GM20431 (cell line): ENCODE results near the gene SMIM10L2A.
"Not testable (repeated sequence)": the region's sequence is repeated elsewhere in the genome, so short reads cannot be mapped to it uniquely, and the experiment has no call there.

Source experiments
- in situ Hi-C: fragments of 300-500 bp; cut with MseI, MboI; formaldehyde crosslinking; loops from one replicate; pipeline ENCODE4 v1.15.0; 2020; ENCODE audit warnings: low sequenced_read_pairs; ENCODE audit not compliant: unreplicated experiment

SMIM10L2A gene

DNA sequence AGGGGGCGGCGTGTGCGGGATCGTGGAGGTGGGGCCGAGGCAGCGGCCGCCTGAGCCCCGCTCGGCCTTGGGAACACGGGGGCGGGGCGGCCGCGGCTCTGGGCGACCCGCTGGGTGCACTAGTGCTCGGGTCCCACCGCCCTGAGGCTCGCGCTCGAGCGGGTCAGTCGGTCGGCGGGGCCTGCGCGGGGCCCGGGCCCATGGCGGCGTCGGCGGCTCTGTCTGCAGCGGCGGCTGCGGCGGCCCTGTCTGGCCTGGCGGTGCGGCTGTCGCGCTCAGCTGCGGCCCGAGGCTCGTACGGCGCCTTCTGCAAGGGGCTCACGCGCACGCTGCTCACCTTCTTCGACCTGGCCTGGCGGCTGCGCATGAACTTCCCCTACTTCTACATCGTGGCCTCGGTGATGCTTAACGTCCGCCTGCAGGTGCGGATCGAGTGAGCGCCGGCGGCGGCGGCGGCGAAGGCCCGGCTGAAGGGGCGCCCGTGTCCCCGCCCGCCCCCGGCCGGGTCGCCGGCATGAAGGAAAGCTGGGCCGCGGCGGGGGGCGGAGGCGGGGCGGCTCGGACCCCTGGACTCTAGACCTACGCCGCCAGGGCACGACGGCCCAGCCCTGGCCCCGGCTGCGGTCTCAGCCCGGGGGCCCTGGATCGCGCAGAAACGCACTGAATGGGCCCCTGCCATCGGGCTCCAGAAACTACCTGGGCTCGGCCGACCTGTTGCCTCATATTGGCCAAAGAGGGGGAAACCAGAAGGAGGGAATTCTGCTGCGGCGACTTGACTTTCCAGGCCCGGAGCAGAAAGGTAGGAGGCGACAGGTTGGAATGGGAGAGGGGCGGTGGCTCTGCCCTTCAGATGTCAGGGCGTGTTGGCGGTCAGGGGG is at the start of gene SMIM10L2A:
SMIM10L2A (plus strand) TSS at position 13 of the 878 bp plus-strand sequence; CDS start at position 201, 188 bp downstream.
- in situ Hi-C loops, result no loop called here

DNA sequence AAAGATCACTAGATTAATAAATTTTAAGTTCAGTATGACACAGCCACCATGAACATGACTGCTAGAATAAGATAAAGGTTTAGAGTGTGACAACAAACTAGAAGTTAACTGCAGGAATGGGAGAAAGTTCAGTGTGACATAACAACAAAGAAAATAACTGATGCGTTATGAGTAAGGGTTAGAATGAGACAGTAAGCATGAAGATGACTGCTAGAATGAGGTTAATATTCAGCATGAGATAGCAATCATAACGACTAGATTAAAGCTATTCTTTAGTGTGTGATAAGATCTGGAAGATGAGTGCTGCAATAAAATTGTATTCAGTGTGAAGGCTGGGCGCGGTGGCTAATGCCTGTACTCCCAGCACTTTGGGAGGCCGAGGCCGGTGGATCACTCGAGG is 48.4 kb upstream of the SMIM10L2A start:
- in situ Hi-C loops, result no loop called here

DNA sequence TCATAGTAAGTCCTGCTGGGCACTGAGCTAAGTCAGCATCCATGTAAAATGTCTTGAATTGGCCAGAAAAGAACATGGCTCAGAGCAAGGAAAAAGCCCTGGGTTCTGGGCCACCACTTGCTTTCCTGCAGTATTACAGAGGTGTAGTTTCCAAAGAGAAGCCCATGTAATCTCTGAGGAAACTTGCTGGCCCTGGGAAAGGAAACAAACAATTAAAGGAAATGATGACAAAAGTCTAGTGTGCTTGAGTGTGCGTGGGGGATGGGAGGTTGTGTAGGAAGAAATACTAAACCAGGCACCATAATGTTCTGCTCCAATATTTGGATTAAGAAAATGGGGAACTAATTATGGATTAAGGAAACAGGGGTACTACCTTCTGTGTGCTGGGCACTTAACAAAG is 39.5 kb upstream of the SMIM10L2A start:
- in situ Hi-C loops, result no loop called here

DNA sequence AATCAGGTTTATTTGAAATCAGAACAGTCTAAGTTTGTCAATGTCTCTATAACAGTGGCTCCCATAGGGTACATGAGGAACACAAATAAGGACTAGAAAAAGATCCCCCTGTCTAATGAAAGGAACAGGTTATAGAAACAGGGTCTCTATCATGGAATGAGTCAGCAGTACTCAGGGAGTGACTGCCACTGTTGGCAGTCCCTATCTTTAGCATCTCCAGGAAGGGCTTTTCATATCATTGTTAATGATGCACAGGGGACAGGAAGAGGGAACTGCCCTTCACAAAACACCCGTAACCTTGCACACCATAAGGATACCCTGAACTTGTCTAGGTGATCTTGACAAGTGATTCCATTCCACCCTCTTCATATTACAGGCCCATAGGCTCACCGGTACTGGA is 38.5 kb upstream of the SMIM10L2A start:
- in situ Hi-C loops, result no loop called here

DNA sequence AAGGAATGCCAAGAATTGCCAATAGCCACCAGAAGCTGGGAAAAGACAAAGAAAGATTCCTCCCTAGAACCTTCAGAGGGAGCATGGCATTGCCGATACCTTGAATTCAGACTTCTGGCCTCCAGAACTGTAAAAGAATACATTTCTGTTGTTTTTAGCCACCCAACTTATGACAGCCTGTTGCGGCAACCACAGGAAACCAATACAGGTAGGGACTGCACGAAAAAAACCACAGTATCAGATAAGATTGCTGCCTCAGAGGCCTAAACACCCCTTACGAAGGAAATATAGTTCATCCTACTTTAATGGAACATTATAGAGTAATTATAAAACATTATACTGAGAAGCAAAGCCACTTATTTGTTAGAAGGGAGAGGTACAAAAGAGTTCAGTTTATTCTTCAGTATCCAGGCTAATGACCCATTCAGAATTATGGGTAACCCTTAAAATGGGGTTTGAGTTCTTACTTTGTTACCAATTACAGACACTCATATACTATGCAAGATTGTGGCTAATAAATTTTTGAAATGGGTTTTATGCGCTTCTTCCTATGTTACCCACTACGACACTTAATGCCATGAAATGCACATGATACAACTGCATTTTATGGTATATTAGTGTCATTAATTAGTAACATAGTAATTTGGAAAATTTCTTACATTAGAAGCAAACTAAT is 37.4 kb upstream of the SMIM10L2A start:
- in situ Hi-C loops, result no loop called here

DNA sequence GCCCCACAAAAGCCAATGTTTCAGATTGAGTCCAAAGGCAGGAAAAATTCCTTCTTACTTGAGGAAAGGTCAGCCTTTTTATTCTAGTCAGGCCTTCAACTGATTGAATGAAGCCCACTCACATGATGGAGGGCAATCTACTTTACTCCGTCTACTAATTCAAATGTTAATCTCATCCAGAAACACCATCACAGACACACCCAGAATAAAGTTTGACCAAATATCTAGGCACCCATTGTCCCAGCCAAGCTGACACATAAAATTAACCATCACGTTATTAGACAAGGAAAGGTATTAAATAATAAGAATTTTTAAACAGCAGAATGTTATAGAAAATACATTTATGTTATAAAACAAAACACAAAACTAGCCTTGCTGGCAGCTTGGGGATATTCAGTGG is 32.9 kb upstream of the SMIM10L2A start:
- in situ Hi-C loops, result no loop called here

DNA sequence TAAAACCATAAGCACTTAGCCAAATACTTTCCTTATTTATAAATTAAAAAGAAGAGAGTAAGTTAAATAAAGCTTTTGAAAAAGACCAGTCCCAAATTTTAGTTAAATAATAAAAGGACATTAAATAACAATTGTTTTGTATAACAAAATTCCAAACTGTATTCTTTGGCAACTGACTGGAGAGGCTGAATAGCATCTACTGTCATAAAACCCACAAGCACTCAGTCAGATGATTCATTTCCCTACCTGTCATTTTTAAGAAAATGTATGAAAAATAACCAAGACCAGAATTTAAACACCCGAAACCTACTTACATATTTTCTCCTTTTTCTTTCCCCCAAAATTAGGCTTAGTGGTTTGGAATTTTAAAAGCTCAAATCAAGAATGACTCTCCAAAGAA is 32.5 kb upstream of the SMIM10L2A start:
- in situ Hi-C loops, result no loop called here

DNA sequence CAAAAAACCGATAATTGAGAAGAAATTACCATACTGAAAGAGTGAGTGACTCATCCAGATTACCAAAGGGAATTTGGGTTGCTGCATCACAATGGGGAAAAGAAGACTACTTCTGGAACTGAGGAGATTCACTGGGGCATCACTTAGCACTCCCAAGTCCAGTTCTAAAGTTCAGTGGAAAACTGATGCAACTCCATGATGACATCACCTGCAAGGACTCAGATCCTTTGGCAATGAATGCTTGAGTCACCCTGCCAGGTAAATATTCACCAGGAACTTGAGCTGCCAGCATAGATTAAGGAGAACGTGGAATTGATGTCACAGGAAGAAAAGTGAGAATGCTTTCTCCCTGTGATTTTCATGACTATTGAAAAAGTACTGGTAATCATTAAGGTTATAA is 32.0 kb upstream of the SMIM10L2A start:
- in situ Hi-C loops, result no loop called here

DNA sequence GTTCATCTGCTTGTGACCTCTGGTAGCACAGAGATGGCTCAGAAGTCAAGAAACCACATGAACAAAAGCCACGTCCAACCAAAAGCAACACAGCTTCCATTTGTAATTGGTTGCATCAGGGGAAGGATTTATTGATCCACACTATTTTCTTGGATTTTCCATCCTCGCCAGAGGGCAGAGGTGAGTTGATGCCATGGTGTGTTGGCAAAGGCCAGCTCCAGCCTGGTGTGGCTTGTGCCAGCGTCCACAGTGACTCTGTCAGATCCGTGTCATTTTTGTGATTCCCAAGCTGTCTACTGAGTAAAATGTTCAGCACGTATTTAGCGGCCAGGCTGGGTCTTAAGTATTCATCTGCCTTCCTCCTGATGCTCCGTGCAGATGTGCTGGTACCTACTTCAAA is 30.0 kb upstream of the SMIM10L2A start:
- in situ Hi-C loops, result no loop called here

DNA sequence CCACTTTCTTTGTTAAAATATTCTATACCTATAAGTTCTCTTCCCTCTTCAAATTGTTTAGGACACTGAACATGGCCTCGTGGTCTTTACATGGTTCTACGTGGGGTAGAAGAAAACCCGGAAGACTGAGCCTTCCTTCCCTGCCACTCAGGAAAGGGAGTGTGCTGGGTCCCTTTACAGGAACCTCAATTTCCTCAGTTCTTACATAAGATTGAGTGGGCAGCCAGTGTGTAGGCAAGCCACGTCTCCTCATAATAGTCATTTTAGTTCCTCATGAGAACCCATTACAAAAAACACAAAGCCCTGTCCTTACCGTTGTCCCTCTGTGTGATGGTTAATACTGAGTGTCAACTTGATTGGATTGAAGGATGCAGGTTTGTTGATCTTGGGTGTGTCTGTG is 28.7 kb upstream of the SMIM10L2A start:
- in situ Hi-C loops, result no loop called here

DNA sequence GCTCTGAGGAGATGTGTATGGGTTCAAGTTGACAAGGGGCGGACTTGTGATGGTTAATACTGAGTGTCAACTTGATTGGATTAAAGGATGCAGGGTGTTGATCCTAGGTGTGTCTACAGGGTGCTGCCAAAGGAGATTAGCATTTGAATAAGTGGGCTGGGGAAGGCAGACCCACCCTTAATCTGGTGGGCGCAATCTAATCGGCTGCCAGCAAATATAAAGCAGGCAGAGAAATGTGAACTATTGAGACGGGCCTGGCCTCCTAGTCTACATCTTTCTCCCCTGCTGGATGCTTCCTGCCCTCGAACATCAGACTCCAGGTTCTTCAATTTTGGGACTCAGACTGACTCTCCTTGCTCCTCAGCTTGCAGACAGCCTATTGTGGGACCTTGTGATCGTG is 26.7 kb upstream of the SMIM10L2A start:
- in situ Hi-C loops, result no loop called here

DNA sequence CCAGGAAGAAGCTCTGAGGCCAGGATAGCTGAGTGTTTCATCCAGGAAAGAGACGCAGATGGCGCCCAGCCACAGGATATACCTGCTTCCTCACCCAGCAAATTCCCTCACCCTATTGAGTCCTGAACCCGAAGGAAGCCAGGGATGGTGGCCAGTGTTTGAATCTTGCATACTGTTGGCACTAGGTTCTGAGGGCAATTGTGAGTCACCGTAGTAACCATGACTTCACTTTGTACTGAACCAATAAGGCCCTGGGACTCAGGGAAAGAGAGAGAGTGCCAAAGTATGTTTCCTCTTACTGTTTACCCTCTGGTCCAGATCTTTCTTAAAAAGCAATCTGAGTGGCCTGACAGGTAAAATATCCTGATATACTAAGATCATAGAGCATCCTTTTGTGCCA is 25.6 kb upstream of the SMIM10L2A start:
- in situ Hi-C loops, result no loop called here

DNA sequence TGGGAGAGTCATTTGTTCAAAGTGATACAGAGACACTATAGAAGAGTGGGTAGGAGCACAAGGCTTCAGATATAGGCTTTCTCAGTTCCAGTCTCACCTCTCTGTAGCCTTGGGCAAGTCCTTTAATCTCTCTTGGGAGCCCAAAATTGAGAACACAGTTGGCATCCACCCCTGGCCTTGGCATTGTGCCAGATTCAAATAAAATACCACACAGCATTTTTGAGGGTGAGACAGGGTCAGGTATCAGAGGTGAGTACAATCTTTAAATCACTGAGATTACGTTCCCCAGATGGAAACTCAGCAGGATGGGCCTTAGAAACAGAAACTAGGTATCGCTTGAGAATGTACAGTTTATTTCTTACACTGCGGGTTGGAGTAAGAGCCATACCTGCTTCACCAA is 25.2 kb upstream of the SMIM10L2A start:
- in situ Hi-C loops, result no loop called here

DNA sequence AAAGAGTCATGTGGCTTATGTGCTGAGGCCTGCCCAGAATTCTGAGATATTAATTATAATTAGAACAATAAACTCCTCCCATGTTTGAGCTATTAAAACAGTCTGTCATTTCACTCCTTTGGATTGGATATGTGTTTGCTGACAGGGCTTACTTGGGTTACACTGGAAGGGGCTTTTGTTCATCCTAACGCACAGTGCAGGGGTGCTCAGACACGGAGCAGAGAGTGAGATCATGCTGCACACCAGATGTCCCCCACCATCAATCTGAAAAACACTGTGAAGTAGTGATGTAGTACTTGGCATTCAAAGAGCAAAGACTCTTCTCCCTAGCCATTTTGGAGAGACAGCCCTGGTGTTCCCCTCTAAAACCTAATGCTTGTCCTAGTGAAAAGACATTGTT is 24.1 kb upstream of the SMIM10L2A start:
- in situ Hi-C loops, result no loop called here

DNA sequence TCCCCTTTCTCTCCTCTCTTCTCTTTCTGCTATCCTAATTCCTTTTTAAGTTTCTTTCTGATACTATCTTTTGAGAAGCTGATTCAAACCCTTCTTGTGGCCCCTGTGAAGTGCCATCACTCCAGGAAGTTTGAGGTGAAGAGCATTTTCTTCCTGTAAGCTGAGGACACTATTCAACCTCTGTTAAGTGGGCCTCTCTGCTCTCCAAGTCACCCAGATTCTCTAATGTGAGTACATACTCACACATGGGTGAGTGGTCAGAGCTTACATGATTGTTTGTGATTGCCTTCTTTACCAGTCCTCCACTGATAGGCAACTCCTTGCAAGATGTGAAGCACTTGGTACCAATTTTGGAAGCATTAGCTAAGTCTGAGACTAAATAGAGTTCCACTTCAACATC is 18.4 kb upstream of the SMIM10L2A start:
- in situ Hi-C loops, result no loop called here

DNA sequence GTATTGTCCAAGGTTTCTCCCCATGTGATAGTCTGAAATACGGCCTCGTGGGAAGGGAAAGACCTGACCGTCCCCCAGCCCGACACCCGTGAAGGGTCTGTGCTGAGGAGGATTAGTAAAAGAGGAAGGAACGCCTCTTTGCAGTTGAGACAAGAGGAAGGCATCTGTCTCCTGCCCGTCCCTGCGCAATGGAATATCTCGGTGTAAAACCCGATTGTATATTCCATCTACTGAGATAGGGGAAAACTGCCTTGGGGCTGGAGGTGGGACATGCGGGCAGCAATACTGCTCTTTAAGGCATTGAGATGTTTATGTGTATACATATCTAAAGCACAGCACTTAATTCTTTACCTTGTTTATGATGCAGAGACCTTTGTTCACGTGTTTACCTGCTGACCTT is 15.3 kb upstream of the SMIM10L2A start:
- in situ Hi-C loops, result not testable (repeated sequence)

DNA sequence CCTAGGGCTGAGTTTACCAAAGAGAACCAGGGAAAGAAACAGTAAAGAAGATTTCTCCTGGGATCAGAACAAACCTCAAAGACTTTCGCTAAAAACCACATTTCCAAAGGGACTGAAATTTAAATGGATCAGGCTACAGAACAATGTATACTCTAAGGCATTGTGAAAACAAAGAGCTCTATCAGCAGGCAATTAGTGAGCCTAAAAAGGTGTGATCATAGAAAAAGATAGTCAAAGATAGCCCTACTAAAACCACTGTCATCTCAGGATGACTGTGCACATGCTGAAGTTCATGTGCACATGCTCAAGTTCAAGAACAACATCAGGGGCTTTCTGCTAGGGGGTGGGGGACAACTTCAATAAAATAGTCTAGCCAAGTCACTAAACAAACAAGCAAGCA is 12.9 kb upstream of the SMIM10L2A start:
- in situ Hi-C loops, result no loop called here

DNA sequence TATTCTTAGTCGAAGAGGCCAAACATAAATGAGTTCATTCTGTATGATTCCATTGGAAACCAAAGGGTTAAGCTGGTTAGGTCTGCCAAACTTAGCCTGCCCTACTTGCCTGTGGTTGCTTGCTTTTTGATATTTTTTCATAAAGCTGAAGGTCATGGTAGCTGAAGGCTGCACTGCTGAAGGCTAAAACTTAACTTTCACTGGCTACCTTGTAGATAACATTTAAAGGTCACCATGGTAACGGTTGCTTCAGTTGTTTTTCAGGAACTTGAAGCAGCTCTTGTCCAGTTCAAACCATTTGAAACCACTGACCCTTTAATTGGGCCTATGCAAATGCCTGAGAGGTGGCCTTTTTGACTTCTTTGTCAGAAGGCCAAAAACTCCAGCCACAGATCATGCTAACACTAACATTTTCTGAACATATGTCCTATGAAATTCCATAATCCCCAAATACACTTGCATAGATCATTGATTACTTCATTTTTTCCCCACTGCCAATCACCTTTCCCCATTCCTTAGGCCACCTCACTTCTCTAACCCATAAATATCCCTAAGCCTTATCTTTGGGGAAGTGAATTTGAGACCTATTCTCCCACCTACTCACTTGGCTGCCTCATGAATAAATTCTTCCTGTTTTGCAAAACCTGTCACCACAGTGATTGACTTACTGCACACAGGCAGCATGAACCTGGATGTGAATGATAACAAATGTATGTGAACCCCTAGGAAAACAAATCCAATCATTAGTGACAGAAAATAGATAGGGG is 10.7 kb upstream of the SMIM10L2A start:
- in situ Hi-C loops, result no loop called here

DNA sequence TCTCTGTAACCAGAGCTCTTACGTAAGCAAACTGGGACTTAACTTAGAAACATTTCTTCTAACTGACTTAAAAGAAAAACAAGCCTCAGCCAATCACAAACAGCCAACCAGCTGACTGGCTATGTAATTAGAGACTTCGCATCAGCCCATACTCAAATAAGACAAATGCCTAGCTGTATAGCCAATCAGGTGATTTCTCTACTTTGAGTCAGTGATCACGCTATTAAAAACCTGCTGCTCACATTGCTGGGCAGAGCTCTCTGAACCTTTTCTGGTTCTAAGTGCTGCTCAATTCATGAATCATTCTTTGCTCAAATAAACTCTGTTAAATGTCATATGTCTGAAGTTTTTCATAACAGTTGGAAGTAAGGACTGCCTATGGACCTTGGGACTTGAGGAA is 9.9 kb upstream of the SMIM10L2A start:
- in situ Hi-C loops, result no loop called here

DNA sequence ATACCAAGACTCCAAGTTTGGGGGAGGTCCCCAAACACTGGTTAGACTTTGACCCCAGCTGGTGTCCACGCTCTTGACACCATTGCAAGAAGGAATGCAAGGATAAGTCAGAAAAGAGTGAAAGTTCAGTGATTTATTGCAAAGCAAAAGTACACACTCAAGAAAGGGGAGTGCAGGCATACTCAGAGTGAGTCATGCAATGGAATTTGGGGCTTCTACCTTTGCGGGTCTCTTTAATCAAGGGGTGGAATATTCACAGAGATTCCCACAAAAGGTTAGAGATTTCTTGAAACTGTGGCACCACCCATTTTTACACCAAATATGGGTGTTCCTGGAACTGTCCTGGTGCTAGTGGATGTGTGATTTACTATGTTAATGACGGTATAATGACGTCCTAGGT is 5.2 kb upstream of the SMIM10L2A start:
- in situ Hi-C loops, result no loop called here

DNA sequence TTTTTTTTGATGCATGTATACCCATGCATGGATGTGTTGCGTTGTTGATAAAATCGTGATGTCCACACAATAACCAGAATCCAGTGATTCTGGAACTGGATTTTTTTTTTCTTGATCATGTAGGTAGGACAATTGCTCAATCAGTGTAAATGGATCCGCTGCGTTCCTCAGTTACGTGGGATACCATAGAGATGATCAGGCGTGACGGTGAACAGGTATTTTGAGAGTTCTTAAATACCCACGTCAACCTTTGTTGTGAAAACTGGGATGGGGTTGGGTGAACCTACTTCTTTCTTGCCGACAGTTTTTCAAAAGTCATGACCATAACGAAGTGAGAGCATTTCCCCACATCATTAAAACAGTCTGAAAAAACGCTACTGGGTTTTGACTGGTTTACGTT is 913 bp upstream of the SMIM10L2A start:
- in situ Hi-C loops, result no loop called here
